Ammon's horn (tissue), 1 donor: ENCODE measurements around the gene ZDHHC3.

Experiments used
- DNase-seq: peaks from one replicate; pipeline ENCODE4 v3.0.0-alpha.2; 2016; ENCODE audit warnings: low spot score

Gene ZDHHC3

DNA sequence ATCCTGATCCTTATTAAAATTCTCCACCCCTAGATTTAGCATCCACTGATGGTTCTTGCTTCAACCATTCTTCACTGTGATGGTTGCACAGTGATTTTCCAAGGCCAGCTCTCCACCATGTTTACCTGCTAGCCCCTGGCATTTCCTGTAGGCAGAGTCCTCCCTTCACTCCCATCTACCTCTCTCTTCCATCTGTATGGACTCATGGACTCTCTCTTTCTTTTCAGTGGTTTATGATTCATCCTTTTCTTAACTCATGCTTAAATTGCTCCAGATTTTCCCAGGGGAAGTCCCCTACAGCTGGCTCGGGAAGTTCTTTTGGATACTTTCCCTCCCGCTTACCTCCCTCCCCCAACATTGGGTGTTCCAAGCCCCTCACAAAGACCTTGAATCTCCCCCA is 82.9 kb downstream of the ZDHHC3 start:
- DNase-seq = no peak

DNA sequence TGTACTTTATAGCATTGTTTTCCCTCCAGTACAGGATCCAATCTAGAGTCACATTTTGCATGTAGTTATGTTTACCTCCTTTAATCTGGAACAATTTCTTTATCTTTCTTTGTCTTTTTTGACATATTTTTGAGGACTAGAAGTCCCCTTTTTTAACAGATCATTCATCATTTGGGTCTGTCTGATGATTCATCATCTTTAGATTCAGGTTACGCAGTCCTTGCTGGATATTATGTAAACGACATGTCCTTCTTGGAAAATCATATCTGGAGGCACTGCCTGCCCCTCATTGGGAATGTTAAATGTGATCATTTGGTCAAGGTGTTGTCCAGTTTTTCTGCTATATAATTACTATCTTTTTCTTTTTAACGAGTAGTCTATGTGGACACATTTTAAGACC is 83.3 kb downstream of the ZDHHC3 start:
- DNase-seq = no peak

DNA sequence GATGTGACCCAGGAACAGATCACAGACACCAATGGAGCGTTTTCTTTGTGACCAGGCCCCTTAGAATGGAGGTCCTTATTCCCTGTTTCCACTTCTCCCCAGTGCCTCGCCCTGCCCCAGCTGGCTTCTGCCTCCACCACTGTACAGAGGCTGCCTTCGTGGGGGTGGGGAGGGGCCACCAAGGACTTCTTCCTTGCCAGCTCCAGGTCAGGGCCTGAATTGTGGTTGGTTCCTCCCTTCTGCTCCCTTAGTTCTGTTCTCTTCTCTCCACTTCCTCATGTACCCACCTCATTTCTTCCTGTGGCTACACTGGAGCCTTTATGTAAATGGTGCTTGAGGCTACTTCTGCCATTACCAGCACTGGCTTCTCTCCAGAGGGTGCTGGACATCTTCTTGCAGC is 85.1 kb downstream of the ZDHHC3 start:
- no peak for DNase-seq

DNA sequence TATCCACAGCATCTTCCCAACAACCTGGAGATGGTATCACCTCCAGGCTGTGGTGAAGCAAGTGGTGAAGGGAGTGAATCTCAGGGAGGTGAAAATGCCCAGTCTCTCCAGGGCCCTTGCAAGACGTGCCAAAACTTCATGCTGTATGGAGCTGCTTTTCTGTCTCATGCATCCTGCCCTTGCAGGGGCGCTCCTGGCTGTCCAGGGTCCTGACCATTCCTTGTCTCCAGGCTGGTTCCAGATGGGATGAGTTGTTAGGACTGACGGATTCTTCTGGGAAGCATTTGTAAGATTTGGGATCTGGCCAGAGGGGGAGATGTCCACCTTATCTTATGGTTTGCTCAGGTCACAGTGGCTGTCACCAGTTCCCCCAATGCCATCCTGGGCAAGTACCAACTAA is 85.7 kb downstream of the ZDHHC3 start:
- no peak for DNase-seq

DNA sequence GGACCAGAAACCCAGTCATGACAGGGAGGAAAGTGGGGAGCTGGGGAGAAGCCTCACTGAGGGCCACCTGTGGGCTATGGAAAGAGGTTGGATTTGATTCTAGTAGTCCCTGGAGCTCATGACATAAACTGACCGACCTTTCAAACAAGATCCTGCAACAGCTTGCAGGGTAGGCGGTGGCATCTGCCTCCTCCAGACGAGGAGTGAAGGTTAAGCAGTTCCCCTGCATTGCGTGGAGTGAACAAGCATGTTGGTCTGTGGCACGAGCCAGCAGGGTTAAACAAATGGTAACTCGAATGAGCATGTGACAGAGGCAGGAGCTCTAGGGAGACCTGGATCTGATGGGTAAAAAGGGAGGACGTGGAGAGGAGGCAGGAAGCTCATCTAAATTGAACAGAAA is 88.9 kb downstream of the ZDHHC3 start:
- DNase-seq = peak; percentile 11

DNA sequence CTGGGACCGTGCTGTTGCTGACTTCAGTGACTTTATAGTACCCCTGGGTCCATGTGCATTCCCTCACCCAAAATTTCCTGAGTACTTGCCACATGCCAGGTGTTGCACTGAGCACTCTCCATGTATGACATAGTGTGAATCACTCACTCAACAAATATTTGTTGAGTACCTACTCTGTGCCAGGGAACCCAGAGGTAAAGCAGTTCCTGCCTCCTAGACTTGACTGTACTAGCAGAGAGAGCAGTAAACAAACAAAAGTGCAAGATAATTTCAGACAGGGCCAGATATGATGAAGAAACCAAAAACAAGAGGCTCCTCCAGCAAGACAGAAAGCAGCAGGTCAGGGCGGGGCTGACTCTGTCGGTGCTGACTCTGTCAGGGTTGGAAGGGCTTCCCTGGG is 89.4 kb downstream of the ZDHHC3 start:
- no peak for DNase-seq

DNA sequence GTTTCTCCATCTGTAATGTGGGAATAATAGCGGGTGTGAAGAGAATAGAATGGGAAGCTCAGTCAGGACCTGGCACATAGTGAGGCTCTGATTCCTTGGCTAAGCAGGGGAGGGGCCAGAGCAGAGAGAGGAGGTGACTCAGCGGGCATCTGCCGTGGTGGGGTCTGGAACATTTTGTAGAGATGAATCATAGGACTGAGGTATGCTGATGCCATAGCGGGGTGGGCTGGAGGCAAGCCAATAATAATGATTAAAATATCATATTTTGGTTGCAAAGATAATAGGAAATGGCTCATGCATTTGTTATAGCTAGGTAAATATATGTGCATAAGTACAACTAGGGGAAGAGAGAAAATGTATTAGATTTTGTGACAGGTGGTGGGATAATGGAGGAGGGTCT is 90.4 kb downstream of the ZDHHC3 start:
- DNase-seq = peak; percentile 70

DNA sequence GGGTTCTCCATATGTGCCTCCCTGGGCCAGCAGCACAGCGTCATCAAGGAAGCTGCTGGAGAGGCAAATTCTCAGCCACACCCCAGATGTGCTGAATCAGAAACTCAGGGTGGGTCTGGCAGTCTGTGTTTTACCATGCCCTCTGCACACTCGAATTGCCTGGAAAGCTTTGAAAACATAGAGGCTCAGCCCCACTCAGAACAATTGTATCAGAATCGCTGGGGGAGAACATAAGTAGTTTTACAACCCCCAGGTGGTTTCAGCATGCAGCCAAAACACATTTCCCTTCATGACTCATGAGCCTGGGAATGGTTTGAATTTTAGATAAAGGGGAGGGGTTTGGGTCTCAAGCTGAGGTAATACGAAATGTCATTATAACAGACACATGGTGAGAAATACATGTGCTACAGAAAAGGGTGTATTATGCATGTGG is 92.0 kb downstream of the ZDHHC3 start:
- DNase-seq = peak; percentile 50

DNA sequence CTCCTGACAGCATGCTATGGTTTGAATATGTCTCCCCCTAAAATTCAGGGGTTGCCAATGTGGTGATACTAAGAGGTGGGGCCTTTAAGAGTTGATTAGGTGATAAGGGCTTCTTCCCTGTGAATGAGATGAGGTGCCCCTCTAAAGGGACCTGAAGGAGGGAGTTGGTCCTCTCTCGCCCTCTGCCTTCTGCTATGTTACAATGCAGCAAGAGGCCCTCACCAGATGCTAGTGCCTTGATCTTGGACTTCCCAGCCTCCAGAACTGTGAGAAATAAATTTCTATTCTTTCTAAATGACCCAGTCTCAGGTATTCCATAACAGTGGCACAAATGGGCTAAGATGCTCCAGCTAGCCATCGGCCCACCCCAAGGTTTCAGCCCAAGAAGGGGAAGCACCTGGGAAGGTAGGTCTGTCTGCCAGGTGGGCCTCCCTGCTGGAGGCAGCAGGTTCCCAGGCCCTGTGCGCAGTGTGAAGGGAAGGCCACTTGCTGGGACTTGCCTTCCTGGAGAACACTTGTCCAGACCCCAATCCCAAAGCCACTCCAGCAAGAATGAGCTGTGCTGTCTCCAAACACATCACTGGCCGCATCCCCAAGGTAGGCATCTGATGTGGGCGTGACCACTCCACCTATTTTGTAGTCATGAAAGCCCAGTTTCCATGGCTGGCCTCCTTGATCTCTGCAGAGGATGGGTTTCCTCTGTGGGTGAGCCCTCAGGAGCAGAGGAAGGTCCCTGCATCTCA is 92.6 kb downstream of the ZDHHC3 start:
- DNase-seq = no peak

DNA sequence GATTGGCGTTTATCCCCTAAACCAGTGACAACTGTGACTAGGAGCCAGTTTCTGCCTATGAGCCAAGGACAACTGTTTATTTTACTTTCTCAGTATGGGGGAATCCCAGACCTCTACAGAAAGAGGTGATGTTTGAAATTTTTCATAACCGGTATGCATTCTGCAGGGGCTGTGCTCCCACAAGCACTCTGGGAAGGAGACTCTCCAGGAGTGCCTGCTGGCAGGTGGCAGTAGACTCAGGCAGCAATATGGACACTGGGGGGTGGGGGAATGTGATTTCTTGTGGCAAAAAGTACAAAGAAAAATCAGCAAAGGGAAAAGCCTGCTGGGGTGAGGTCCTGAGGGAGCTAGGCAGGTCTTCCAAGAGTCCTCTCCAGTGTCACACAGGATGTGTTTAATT is 95.7 kb downstream of the ZDHHC3 start:
- DNase-seq = no peak

DNA sequence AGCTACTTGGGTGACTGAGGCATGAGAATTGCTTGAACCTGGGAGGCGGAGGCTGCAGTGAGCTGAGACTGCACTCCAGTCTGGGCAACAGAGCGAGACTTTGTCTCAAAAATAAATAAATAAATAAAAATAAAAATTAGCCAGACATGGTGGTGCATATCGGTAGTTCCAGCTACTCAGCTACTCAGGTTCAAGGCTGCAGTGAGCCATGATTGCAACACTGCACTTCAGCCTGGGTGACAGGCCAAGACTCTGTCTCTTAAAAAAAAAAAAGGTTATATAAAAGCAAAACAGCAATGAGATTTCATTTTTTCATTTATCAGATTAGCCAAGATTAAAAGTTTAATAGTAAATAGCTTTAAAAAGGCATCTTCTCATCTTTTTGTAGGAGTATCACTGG is 98.6 kb downstream of the ZDHHC3 start:
- no peak for DNase-seq

DNA sequence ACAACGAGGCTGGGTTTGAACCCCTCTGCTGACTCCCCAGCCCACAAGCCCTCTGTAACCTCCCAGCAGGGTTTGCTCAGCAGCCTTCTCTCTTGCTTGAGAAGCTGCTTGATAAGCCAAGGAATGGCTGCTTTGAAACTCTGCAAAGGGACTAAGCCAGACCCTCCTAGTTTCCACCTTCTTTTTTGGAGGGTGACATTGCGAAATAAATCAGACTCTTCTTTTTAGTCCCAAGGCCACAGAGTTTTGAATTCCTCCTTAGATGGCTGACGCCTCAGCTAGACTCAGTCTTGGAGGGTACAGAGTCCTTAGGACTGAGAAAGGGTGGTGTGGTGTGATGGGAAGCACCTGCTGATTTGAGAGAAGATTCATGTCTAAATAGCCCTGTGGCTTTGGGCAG is 100.4 kb downstream of the ZDHHC3 start:
- no peak for DNase-seq
